ENCODE data around the gene ENTR1.

GRCh38 chr9:136377341-136378169, 32.9 kb downstream of the ENTR1 start:
- TF ChIP-seq, protein P1, sequence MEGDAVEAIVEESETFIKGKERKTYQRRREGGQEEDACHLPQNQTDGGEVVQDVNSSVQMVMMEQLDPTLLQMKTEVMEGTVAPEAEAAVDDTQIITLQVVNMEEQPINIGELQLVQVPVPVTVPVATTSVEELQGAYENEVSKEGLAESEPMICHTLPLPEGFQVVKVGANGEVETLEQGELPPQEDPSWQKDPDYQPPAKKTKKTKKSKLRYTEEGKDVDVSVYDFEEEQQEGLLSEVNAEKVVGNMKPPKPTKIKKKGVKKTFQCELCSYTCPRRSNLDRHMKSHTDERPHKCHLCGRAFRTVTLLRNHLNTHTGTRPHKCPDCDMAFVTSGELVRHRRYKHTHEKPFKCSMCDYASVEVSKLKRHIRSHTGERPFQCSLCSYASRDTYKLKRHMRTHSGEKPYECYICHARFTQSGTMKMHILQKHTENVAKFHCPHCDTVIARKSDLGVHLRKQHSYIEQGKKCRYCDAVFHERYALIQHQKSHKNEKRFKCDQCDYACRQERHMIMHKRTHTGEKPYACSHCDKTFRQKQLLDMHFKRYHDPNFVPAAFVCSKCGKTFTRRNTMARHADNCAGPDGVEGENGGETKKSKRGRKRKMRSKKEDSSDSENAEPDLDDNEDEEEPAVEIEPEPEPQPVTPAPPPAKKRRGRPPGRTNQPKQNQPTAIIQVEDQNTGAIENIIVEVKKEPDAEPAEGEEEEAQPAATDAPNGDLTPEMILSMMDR (IDR thresholded peaks at IDR 0.05), result no peak
- TF ChIP-seq POLR2A (IDR thresholded peaks at IDR 0.05), result no peak
- TF ChIP-seq POLR2AphosphoS5 (IDR thresholded peaks at IDR 0.05), result no peak
